ENCODE measurements around the gene OXGR1. TPM values are rescaled to one million over a fixed set of nuclear protein-coding genes. Genes with fewer than 3 reads are reported as not detected.

Gene OXGR1
- total RNA-seq, 2 experiments from 2014 or later, result not detected

- ChIA-PET POLR2A (no interaction called here), CTCF (no interaction called here)
- H3K36me3 Mint-ChIP-seq (ENCODE audit: low read depth), result no peaks in the 10 kb centered on the region
- H3K27me3 Mint-ChIP-seq, result no peaks in the 10 kb centered on the region
- peaks cover 21% of the 10 kb centered on the region for H3K9me3 Mint-ChIP-seq
- no peak overlapping the region for H3K4me3 Mint-ChIP-seq
- H3K4me1 Mint-ChIP-seq, result no peaks in the 10 kb centered on the region
- no peak for DNase-seq
- no peak overlapping the region for H3K27ac Mint-ChIP-seq
Observed at GRCh38 chr13:96967248-96967745, 27.0 kb downstream of the OXGR1 start.

- no peaks in the 10 kb centered on the region for H3K27me3 Mint-ChIP-seq
- H3K9me3 Mint-ChIP-seq, result peaks cover 21% of the 10 kb centered on the region
- no peaks in the 10 kb centered on the region for H3K4me1 Mint-ChIP-seq
- no peak overlapping the region for H3K27ac Mint-ChIP-seq
- ChIA-PET POLR2A (no interaction called here), CTCF (no interaction called here)
- no peak overlapping the region for H3K4me3 Mint-ChIP-seq
- DNase-seq, result no peak
- no peaks in the 10 kb centered on the region for H3K36me3 Mint-ChIP-seq (ENCODE audit: low read depth)
Observed at GRCh38 chr13:96966415-96967102, 27.7 kb downstream of the OXGR1 start.

- ChIA-PET CTCF (no interaction called here), POLR2A (no interaction called here)
- Mint-ChIP-seq H3K36me3 (ENCODE audit: low read depth) (no peaks in the 10 kb centered on the region), H3K4me3 (no peak overlapping the region), H3K9me3 (peaks cover 18% of the 10 kb centered on the region), H3K27me3 (no peaks in the 10 kb centered on the region), H3K27ac (no peak overlapping the region), H3K4me1 (no peaks in the 10 kb centered on the region)
- no peak for DNase-seq
Observed at GRCh38 chr13:96963786-96964475, 30.3 kb downstream of the OXGR1 start.

GRCh38 chr13:96960379-96960778 lies 33.9 kb downstream of the OXGR1 start:
- no peak overlapping the region for H3K27ac Mint-ChIP-seq
- H3K27me3 Mint-ChIP-seq, result no peaks in the 10 kb centered on the region
- no peak for DNase-seq
- ChIA-PET POLR2A (no interaction called here), CTCF (interaction anchor here (0.7 kb wide), 1 partner anchor 149 kb away, joined by 3 read pairs; no protein-coding TSS in a partner anchor)
- no peaks in the 10 kb centered on the region for H3K9me3 Mint-ChIP-seq
- no peaks in the 10 kb centered on the region for H3K36me3 Mint-ChIP-seq (ENCODE audit: low read depth)
- no peak overlapping the region for H3K4me3 Mint-ChIP-seq
- no peaks in the 10 kb centered on the region for H3K4me1 Mint-ChIP-seq

GRCh38 chr13:96958286-96958891 lies 35.9 kb downstream of the OXGR1 start:
- Mint-ChIP-seq H3K36me3 (ENCODE audit: low read depth) (no peaks in the 10 kb centered on the region), H3K27me3 (no peaks in the 10 kb centered on the region), H3K27ac (no peak overlapping the region), H3K9me3 (no peaks in the 10 kb centered on the region), H3K4me1 (no peaks in the 10 kb centered on the region), H3K4me3 (no peak overlapping the region)
- POLR2A ChIA-PET, result interaction anchor here (0.7 kb wide), 1 partner anchor 698 kb away, joined by 3 read pairs; no protein-coding TSS in a partner anchor
- CTCF ChIA-PET, result interaction anchor here (0.9 to 1.1 kb wide), 2 partner anchors 9 to 12 kb away, joined by 5 to 6 read pairs; no protein-coding TSS in a partner anchor
- DNase-seq, result no peak

GRCh38 chr13:96952595-96952994 lies 41.7 kb downstream of the OXGR1 start:
- ChIA-PET CTCF (no interaction called here), POLR2A (no interaction called here)
- no peaks in the 10 kb centered on the region for H3K9me3 Mint-ChIP-seq
- DNase-seq, result no peak
- H3K27ac Mint-ChIP-seq, result no peak overlapping the region
- no peaks in the 10 kb centered on the region for H3K4me1 Mint-ChIP-seq
- no peaks in the 10 kb centered on the region for H3K27me3 Mint-ChIP-seq
- no peak overlapping the region for H3K4me3 Mint-ChIP-seq
- H3K36me3 Mint-ChIP-seq (ENCODE audit: low read depth), result no peaks in the 10 kb centered on the region

GRCh38 chr13:96948127-96948526 lies 46.1 kb downstream of the OXGR1 start:
- POLR2A ChIA-PET, result no interaction called here
- DNase-seq, result no peak
- H3K4me3 Mint-ChIP-seq, result no peak overlapping the region
- no peaks in the 10 kb centered on the region for H3K9me3 Mint-ChIP-seq
- CTCF ChIA-PET, result no interaction called here
- H3K27ac Mint-ChIP-seq, result no peak overlapping the region
- H3K27me3 Mint-ChIP-seq, result no peaks in the 10 kb centered on the region
- H3K36me3 Mint-ChIP-seq (ENCODE audit: low read depth), result no peaks in the 10 kb centered on the region
- H3K4me1 Mint-ChIP-seq, result no peaks in the 10 kb centered on the region

GRCh38 chr13:96947343-96947910 lies 46.8 kb downstream of the OXGR1 start:
- DNase-seq, result no peak
- H3K27ac Mint-ChIP-seq, result no peak overlapping the region
- CTCF ChIA-PET, result no interaction called here
- no peaks in the 10 kb centered on the region for H3K36me3 Mint-ChIP-seq (ENCODE audit: low read depth)
- H3K4me3 Mint-ChIP-seq, result no peak overlapping the region
- no peaks in the 10 kb centered on the region for H3K9me3 Mint-ChIP-seq
- POLR2A ChIA-PET, result no interaction called here
- no peaks in the 10 kb centered on the region for H3K27me3 Mint-ChIP-seq
- H3K4me1 Mint-ChIP-seq, result no peaks in the 10 kb centered on the region

GRCh38 chr13:96946709-96947311 lies 47.5 kb downstream of the OXGR1 start:
- POLR2A ChIA-PET, result no interaction called here
- H3K27me3 Mint-ChIP-seq, result no peaks in the 10 kb centered on the region
- H3K4me3 Mint-ChIP-seq, result no peak overlapping the region
- H3K36me3 Mint-ChIP-seq (ENCODE audit: low read depth), result no peaks in the 10 kb centered on the region
- DNase-seq, result no peak
- CTCF ChIA-PET, result interaction anchor here (1.8 kb wide), 1 partner anchor 11 kb away, joined by 6 read pairs; no protein-coding TSS in a partner anchor
- H3K9me3 Mint-ChIP-seq, result no peaks in the 10 kb centered on the region
- no peaks in the 10 kb centered on the region for H3K4me1 Mint-ChIP-seq
- no peak overlapping the region for H3K27ac Mint-ChIP-seq

GRCh38 chr13:96940961-96941360 lies 53.3 kb downstream of the OXGR1 start:
- H3K36me3 Mint-ChIP-seq (ENCODE audit: low read depth), result no peaks in the 10 kb centered on the region
- H3K27ac Mint-ChIP-seq, result no peak overlapping the region
- ChIA-PET CTCF (no interaction called here), POLR2A (no interaction called here)
- no peak overlapping the region for H3K4me3 Mint-ChIP-seq
- no peak for DNase-seq
- no peaks in the 10 kb centered on the region for H3K27me3 Mint-ChIP-seq
- no peaks in the 10 kb centered on the region for H3K4me1 Mint-ChIP-seq
- no peaks in the 10 kb centered on the region for H3K9me3 Mint-ChIP-seq

- Mint-ChIP-seq H3K4me1 (no peaks in the 10 kb centered on the region), H3K9me3 (no peaks in the 10 kb centered on the region), H3K27me3 (no peaks in the 10 kb centered on the region), H3K27ac (no peak overlapping the region), H3K4me3 (no peak overlapping the region), H3K36me3 (ENCODE audit: low read depth) (no peaks in the 10 kb centered on the region)
- CTCF ChIA-PET, result no interaction called here
- POLR2A ChIA-PET, result no interaction called here
- DNase-seq, result no peak
Observed at GRCh38 chr13:96935901-96936300, 58.4 kb downstream of the OXGR1 start.

Measured in activated CD4-positive, alpha-beta memory T cell treated with anti-CD3 and anti-CD28 coated beads, Interleukin-2, amount 10 ng/mL, durations not matched to agents 7 days and 5 days (primary cell).